ENCODE measurements around the gene RFFL. TPM values are rescaled to one million over a fixed set of nuclear protein-coding genes. Genes with fewer than 3 reads are reported as not detected.

RFFL gene
- total and polyA plus RNA-seq, 9 of the 15 experiments (the other 6 are each of a cell fraction or from before 2014, with no cell fraction given): 3.4 to 18.1 (median 12.8) TPM

- no peak for TF ChIP-seq JUN (IDR thresholded peaks at IDR 0.05; ENCODE audit: borderline replicate concordance, low read depth, low read length)
- TF ChIP-seq JUN (CRISPR knock-in tag; IDR thresholded peaks at IDR 0.05; ENCODE audit: borderline replicate concordance): no peak
These were observed 16.7 kb downstream of the RFFL start (continued) for GRCh38 chr17:35046740-35047283.

- ChIA-PET CTCF (ENCODE audit: low intra/inter-chr PET ratio) (no interaction called here), POLR2A (interaction anchor here (1.0 to 1.5 kb wide), 6 partner anchors 9 to 20 kb away, joined by 4 to 7 read pairs (median 5); partner anchors contain the start of gene RFFL)
- no peak for ATAC-seq
- no peak overlapping the region for H3K4me3 ChIP-seq
- no peak overlapping the region for H2AFZ ChIP-seq (ENCODE audit: low read depth, low read length)
- no peak overlapping the region for H3K4me2 ChIP-seq (ENCODE audit: insufficient read depth, low read length)
- intact Hi-C loops (cut with micrococcal nuclease): no loop called here
- no peaks in the 10 kb centered on the region for H3K9me1 ChIP-seq (ENCODE audit: control insufficient read depth, insufficient read depth, low read length)
- no peak for FAIRE-seq
- H4K20me1 ChIP-seq (replicated peaks; ENCODE audit: control insufficient read depth, insufficient read depth, low read length): no peaks in the 10 kb centered on the region
- no peak overlapping the region for H3K9ac ChIP-seq (ENCODE audit: insufficient read depth in 1 of 2, low read depth in 2 of 2, low read length in 2 of 2)
- H3K27ac ChIP-seq (ENCODE audit: extremely low read depth, low read depth, low read length): no peak overlapping the region
- no peaks in the 10 kb centered on the region for H3K79me2 ChIP-seq (ENCODE audit: control insufficient read depth, insufficient read depth, low read length)
- WGBS (ENCODE audit: insufficient coverage, low coverage, missing lambda C conversion rate): 48% methylated on average over 4 of the region's 4 CpGs
- H3K27me3 ChIP-seq (ENCODE audit: control insufficient read depth in 2 of 2, insufficient read depth in 2 of 2, low read length in 2 of 2): no peaks in the 10 kb centered on the region
- DNase-seq (ENCODE audit: extremely low read depth in 1 of 4, low spot score in 3 of 4): no peak
- in situ Hi-C loops (cut with MboI): no loop called here
- peaks cover 0 to 12% of the 10 kb centered on the region in 2 experiments for H3K4me1 ChIP-seq (replicated peaks in 1 of 2; ENCODE audit: control insufficient read depth in 2 of 2, insufficient read depth in 2 of 2, low read length in 2 of 2)
- BruUV-seq (replicated peaks): no TSS peak
- no peaks in the 10 kb centered on the region for H3K36me3 ChIP-seq (ENCODE audit: control insufficient read depth, insufficient read depth, low read length)
- no peaks in the 10 kb centered on the region for H3K9me3 ChIP-seq (replicated peaks; ENCODE audit: control insufficient read depth, insufficient read depth, low read depth, low read length)
- TF ChIP-seq DACH1 (IDR thresholded peaks at IDR 0.05; ENCODE audit: partially characterized antibody): no peak
- no peak for TF ChIP-seq TBL1XR1 (IDR thresholded peaks at IDR 0.05; ENCODE audit: low read length in 2 of 2)
- TF ChIP-seq ILK (tag; IDR thresholded peaks at IDR 0.05; ENCODE audit: borderline replicate concordance, low read depth): no peak
- no peak for TF ChIP-seq ZC3H11A (IDR thresholded peaks at IDR 0.05; ENCODE audit: low read depth, low read length)
- no peak for TF ChIP-seq TAF15 (IDR thresholded peaks at IDR 0.05; ENCODE audit: low read depth, low read length)
- no peak for TF ChIP-seq MED1 (CRISPR knock-in tag; IDR thresholded peaks at IDR 0.05; ENCODE audit: borderline replicate concordance)
- TF ChIP-seq CBFA2T3 (IDR thresholded peaks at IDR 0.05): no peak
- TF ChIP-seq ZNF449 (CRISPR knock-in tag; IDR thresholded peaks at IDR 0.05): no peak
- no peak for TF ChIP-seq KAT2B (IDR thresholded peaks at IDR 0.05; ENCODE audit: low read depth, low read length)
- no peak for TF ChIP-seq FOXK2 (conservative IDR thresholded peaks at IDR 0.05 in 1 of 2, IDR thresholded peaks at IDR 0.05 in 1 of 2; ENCODE audit: low read depth in 2 of 2)
- TF ChIP-seq USF2 (CRISPR knock-in tag; IDR thresholded peaks at IDR 0.05): no peak
- no peak for TF ChIP-seq FOXM1 (IDR thresholded peaks at IDR 0.05; ENCODE audit: low read depth)
- TF ChIP-seq FOXM1 (CRISPR knock-in tag; IDR thresholded peaks at IDR 0.05; ENCODE audit: low read depth): no peak
- TF ChIP-seq UBTF (IDR thresholded peaks at IDR 0.05; ENCODE audit: borderline replicate concordance in 1 of 2, low read depth in 2 of 2, low read length in 2 of 2): no peak
- no peak for TF ChIP-seq MCM7 (IDR thresholded peaks at IDR 0.05)
- no peak for TF ChIP-seq TARDBP (IDR thresholded peaks at IDR 0.05)
- TF ChIP-seq NCOA6 (IDR thresholded peaks at IDR 0.05): no peak
These were observed 17.3 kb downstream of the RFFL start for GRCh38 chr17:35046245-35046644.

All from K562 (cell line).